ENCODE results near the gene CTCF.

Gene CTCF

DNA sequence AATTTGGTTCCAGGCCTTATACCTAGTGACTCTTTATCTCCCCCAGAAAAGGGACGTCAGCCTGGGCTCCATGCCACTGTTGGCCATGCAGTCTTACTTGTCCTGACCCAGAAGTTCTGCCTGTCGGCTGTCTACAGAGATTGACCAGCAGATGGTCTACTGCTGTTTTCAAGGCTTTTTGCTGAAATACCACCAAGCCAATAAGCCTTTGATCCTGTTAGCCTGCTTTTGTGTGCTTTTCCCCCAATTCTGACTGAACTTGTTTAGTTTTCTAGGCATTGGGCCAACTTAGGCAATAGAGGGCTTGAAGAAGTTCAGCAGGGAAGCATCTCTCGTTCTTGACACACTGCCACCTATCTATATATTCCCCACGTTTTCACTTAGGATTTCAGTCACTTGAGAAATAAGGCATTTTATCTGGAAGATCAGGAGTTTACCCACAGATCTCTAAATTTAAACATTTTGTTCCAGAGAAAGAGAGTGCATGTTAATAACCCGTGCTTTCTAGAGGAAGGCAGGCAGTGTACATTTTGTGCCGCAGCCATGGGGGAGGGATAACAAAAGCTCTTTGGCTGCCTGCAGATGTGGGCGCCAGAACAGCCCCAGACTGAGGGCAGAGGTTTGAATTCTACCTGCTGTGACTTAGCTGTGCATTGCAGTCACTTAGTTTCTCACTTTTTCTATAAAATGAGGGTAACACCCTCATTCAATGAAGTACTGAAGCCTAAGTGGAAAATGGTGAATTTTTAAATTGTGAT lies 70.3 kb downstream of the CTCF start:
- TF ChIP-seq, protein P1, sequence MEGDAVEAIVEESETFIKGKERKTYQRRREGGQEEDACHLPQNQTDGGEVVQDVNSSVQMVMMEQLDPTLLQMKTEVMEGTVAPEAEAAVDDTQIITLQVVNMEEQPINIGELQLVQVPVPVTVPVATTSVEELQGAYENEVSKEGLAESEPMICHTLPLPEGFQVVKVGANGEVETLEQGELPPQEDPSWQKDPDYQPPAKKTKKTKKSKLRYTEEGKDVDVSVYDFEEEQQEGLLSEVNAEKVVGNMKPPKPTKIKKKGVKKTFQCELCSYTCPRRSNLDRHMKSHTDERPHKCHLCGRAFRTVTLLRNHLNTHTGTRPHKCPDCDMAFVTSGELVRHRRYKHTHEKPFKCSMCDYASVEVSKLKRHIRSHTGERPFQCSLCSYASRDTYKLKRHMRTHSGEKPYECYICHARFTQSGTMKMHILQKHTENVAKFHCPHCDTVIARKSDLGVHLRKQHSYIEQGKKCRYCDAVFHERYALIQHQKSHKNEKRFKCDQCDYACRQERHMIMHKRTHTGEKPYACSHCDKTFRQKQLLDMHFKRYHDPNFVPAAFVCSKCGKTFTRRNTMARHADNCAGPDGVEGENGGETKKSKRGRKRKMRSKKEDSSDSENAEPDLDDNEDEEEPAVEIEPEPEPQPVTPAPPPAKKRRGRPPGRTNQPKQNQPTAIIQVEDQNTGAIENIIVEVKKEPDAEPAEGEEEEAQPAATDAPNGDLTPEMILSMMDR (IDR thresholded peaks at IDR 0.05; ENCODE audit: low read depth, low read length): no peak

DNA sequence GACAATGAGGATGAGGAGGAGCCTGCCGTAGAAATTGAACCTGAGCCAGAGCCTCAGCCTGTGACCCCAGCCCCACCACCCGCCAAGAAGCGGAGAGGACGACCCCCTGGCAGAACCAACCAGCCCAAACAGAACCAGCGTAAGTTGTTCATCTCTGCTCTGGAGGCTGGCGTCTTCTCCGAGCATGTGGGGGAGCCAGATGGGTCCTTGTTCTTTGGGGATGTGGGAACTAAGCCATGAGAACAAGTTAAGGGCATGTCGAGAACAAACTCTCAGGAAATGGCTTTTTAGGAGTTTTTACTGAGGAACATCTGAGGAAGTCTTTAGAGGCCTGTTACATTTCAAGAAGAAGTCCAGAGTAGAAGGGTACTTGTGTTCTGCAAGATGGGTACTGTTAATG lies 74.4 kb downstream of the CTCF start:
- Histone ChIP-seq H3K9me3 (ENCODE audit: severe bottlenecking) (no peaks in the 10 kb centered on the region), H3K4me3 (ENCODE audit: low read depth, low read length) (no peak overlapping the region), H3K27me3 (ENCODE audit: insufficient read depth, low read depth, severe bottlenecking) (no peaks in the 10 kb centered on the region), H3K27ac (no peak overlapping the region), H3K36me3 (peaks cover 75% of the 10 kb centered on the region)
- TF ChIP-seq, protein P1 (IDR thresholded peaks at IDR 0.05; ENCODE audit: low read depth, low read length): no peak
- no peak for DNase-seq

More for the DNA sequence above, 70.3 kb downstream of the CTCF start:
- Histone ChIP-seq H3K27ac (no peak overlapping the region), H3K4me3 (ENCODE audit: low read depth, low read length) (no peak overlapping the region), H3K9me3 (ENCODE audit: severe bottlenecking) (no peaks in the 10 kb centered on the region), H3K36me3 (peaks cover 80% of the 10 kb centered on the region), H3K27me3 (ENCODE audit: insufficient read depth, low read depth, severe bottlenecking) (no peaks in the 10 kb centered on the region)
- DNase-seq: no peak

DNA sequence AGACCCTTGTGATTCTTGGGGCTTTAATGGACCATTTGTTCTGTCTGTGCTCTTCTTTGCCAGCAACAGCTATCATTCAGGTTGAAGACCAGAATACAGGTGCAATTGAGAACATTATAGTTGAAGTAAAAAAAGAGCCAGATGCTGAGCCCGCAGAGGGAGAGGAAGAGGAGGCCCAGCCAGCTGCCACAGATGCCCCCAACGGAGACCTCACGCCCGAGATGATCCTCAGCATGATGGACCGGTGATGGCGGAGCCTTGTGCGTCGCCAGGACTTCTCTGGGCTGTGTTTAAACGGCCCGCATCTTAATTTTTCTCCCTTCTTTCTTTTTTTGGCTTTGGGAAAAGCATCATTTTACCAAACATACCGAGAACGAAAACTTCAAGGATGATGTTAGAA lies 75.3 kb downstream of the CTCF start:
- peaks cover 68% of the 10 kb centered on the region for H3K36me3 ChIP-seq
- TF ChIP-seq, protein P1 (IDR thresholded peaks at IDR 0.05; ENCODE audit: low read depth, low read length): no peak
- H3K9me3 ChIP-seq (ENCODE audit: severe bottlenecking): no peaks in the 10 kb centered on the region

DNA sequence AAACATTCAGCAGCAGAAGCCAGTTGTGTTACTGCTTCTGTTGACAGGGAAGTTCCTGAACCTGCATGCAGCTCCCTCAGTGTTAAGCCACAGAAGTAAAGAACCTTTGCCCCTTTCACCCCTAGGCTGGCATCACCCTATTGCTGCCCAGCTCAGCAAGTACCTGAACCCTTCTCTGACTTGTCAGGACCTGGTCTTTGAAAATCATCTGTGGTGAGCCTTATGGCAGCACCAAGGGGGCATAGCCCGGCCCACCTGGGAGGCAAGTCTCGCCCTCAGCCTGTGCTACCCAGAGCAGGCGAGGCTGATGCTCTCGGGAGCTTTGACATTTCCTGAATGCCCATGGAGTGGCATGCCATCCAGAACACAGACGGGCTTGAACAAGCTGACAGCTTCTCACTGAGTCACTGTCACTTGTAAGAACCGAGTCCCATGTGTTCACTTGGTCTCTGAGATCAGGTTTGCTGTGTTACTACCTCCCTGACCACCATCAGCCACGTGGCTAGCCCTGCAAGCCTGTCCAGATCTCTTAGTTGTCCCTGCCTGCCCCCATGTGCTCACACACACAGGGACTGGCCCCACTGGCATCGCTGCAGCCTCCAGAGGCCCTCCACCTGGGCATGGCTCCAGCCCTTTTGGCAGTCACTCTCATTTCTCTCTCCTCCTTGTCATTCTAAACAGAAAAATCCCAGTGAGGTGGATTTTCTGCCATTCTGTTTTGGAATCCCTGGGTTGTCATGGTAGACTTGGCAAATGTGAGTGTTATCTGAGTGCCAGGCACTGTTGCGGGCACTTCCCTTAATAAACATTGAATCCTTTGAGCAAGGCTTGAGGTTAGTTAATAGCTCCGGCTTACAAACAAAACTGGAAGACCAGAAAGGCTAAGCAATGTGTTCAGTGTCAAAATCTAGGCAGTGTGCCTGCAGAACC lies 79.7 kb downstream of the CTCF start:
- no peak overlapping the region for H3K4me3 ChIP-seq (ENCODE audit: low read depth, low read length)
- H3K27ac ChIP-seq: no peak overlapping the region
- no peaks in the 10 kb centered on the region for H3K27me3 ChIP-seq (ENCODE audit: insufficient read depth, low read depth, severe bottlenecking)
- TF ChIP-seq, protein P1 (IDR thresholded peaks at IDR 0.05; ENCODE audit: low read depth, low read length): no peak
- H3K9me3 ChIP-seq (ENCODE audit: severe bottlenecking): no peaks in the 10 kb centered on the region
- DNase-seq: no peak
- H3K36me3 ChIP-seq: peaks cover 33% of the 10 kb centered on the region

More for the DNA sequence above, 75.3 kb downstream of the CTCF start:
- no peak overlapping the region for H3K4me3 ChIP-seq (ENCODE audit: low read depth, low read length)
- DNase-seq: no peak
- H3K27me3 ChIP-seq (ENCODE audit: insufficient read depth, low read depth, severe bottlenecking): no peaks in the 10 kb centered on the region
- H3K27ac ChIP-seq: no peak overlapping the region

DNA sequence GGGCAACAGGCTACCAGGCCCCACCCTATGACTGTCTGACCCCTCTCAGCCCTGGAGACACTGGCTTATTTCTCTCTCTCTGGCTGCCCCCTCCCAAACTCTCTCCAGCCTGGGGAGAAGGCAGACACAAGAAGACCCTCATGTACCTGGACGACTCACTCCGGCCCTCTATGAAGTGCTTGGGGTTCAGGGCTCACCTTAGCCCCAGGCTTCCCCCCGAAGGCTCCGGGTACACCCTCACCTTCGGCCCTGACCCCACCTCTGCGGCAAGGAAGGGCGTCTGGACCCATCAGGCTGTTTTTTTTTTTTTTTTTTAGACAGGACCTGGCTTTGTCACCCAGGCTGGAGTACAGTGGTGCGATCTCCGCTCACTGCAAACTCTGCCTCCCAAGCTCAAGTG lies 81.7 kb downstream of the CTCF start:
- H3K36me3 ChIP-seq: peaks cover 13% of the 10 kb centered on the region
- TF ChIP-seq, protein P1 (IDR thresholded peaks at IDR 0.05; ENCODE audit: low read depth, low read length): no peak
- DNase-seq: no peak
- H3K9me3 ChIP-seq (ENCODE audit: severe bottlenecking): no peaks in the 10 kb centered on the region
- H3K4me3 ChIP-seq (ENCODE audit: low read depth, low read length): peak overlapping the region; percentile 45; the same call in 1 of the 2 replicates
- H3K27me3 ChIP-seq (ENCODE audit: insufficient read depth, low read depth, severe bottlenecking): no peaks in the 10 kb centered on the region
- H3K27ac ChIP-seq: no peak overlapping the region; the same call in 1 of the 2 replicates
